GM23338 (cell line): ENCODE measurements around the gene REV3L.

Source experiments
- CTCF ChIP-seq, 2 experiments: fragments of 200-600 bp in 1 of 2; sonication (generic) in 1 of 2; conservative IDR thresholded peaks; 2 replicates each; pipeline versions ENCODE4 v1.5.1 to v1.6.1; 2016 to 2017; ENCODE audit warnings: antibody characterized with exemption in 2 of 2, low read depth in 2 of 2, mild to moderate bottlenecking in 2 of 2, moderate library complexity in 1 of 2
- EZH2phosphoT487 ChIP-seq: fragments of 200-600 bp; sonication (generic); IDR thresholded peaks from one replicate; pipeline ENCODE4 v1.8.1; 2018; ENCODE audit warnings: antibody characterized with exemption; ENCODE audit not compliant: unreplicated experiment
- JUNB ChIP-seq: IDR thresholded peaks from one replicate; pipeline ENCODE4 v1.6.1; 2016; ENCODE audit warnings: antibody characterized with exemption; ENCODE audit not compliant: unreplicated experiment
- POLR2AphosphoS5 ChIP-seq: IDR thresholded peaks from 2 replicates; pipeline ENCODE4 v1.6.1; 2016; ENCODE audit warnings: antibody characterized with exemption, low read depth
- REST ChIP-seq: IDR thresholded peaks from one replicate; pipeline ENCODE4 v1.6.1; 2018; ENCODE audit warnings: antibody characterized with exemption; ENCODE audit not compliant: unreplicated experiment

GRCh38 chr6:111471533-111471932 is 11.5 kb downstream of the REV3L start:
- TF ChIP-seq POLR2AphosphoS5 = no peak
- TF ChIP-seq EZH2phosphoT487 = no peak
- TF ChIP-seq CTCF (conservative IDR thresholded peaks at IDR 0.05; ENCODE audit: low read depth in 2 of 2) = no peak
- TF ChIP-seq REST = no peak
- no peak for TF ChIP-seq JUNB
